IPS DF 4.7 (cell line): ENCODE data around the gene ACTR6.
A peak's percentile ranks its signal among the peaks of the same experiment; 100 is the strongest.

Source experiments
- DNase-seq: peaks from one replicate; pipeline ENCODE4 v3.0.0-alpha.2; 2013; ENCODE audit warnings: low spot score; ENCODE audit errors: extremely low read depth

The ACTR6 gene

DNA sequence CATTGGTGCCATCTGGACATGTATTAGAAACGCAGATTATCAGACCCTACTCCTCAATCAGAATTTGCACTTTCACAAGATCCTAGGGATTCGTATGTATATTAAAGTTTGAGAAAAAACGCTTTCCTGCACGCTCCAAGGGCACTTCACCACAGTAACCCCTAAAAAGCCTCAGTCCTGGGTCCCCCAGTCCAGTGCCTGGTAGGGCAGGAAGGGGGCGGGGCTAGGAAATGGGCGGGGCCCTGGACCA lies 65.9 kb downstream of the ACTR6 start:
- DNase-seq = no peak

DNA sequence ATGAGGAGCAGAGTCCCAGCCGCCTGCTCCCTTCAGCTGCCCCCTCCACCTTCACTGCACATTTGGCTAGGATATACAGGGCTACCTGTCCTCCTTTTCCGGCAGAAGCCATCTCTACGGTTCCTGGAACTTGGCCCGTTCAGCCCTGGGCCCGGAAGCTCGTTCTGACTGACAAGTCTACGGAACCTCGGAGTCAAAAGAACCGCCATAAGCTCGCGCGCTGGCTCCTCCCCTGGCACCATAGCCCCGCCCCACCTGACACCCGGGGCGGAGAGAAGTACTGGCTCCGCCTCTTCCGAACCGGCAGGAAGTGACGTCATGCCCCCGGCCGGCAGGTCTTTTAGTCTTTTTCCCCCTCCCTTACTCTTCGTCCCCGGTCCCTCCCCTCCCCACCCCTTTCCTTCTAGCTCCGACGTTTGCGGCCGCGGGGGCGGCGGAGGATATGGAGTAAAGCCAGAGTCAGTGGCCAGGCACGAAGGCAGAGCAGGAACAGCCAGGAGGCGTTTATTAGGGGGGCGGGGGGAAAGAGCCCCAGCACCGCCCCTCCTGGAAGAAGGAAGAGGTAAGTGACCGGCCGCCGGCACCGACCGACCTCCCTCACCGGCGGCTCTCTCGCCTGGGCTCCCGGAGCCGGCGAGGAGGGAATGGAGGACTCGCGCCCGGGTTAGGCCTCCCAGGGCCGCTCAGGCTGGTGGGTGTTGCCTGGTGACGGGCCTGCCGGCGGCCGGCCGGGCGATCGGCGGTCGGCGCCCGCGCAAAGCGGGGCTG lies 66.4 kb downstream of the ACTR6 start, which contains the start of the genes DEPDC4 and SCYL2:
Gene DEPDC4 (minus strand): TSS at position 245 of the 768 bp plus-strand sequence. CDS start 3 bp downstream, at position 242.
Gene SCYL2 (plus strand): TSS at position 343 of the 768 bp plus-strand sequence. CDS start 15,794 bp downstream, outside the sequence.
- DNase-seq = peak; percentile 74

DNA sequence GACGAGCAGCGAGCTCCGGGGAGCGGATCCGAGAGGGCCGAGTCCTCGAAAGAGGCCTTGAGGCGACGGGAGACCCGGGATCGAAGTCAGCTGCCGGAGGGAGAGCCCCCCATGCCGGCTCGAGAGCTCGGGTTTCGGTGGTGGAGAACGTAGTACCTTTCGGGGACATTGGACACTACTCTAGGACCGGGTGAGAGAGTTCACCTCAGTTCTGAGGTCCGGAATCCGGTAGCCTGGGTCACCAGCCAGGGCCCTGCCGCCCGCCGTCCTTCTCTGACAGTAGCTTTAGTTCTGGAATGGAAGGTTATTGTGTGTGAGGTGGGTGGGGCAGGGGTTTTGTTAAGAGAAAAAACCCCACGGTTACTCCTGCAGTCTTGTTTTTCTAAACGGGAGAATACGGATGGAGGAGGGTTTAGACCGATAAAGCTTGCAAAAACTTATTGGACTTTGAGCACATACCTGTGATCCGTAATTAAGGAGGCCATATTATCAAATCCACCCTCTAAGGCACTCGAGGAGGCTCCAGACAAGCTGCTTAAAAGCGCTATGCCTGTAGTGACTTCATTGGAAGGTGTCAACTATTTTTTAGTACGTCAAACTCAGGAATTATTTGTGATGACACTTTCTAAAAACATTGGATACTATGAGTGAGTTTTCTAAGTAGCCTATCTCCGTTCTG lies 67.1 kb downstream of the ACTR6 start:
- no peak for DNase-seq

DNA sequence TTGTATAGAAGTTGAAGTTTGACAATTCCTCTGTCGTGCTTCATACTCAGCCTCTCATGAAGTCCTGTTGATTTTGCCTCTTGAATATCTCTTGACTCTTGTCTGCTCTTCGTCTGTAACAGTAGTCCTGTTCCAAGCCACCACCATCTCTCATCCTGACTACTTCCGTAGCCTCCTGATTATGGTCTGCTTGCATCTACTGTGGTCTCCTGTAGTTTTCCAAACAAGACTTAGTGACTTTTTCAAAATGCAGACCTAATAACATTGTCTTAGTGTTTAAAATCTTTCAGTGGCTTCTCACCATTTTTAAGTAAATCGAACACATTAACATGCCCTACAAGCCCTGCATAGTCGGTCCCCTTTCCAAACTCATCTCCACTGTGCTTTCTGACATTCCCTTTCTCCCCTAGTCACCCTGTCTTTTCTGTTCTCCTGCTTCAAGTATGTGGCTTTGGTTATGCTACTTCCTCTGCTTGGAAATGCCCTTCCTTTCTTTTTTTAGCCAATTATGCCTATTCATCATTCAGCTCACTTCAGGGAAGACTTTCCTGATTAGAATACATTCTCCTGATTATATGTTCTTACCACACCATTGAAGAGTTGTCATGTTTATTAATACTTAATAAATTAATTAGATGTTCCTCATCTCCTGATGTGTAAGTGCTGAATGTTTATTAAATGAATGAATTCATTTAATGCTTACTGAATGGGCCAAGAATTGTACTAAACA lies 68.4 kb downstream of the ACTR6 start:
- DNase-seq = no peak

DNA sequence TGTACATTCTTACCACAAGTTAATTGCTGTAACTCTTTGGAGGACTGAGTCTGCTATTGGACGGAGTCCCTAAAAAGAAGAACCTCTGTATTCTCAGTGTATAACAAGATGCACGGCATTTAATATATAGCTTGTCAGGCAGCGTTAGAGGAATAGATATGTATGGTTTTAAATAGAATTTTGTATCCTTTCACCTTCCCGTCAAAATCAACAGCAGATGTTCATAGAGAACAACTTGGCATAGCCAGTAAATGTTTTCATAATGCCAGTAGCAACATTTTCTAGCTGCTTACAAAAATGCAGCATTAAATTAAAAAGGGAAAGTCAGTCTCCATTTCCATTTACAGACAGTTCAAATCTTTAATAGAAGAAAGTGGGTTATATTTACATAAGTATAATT lies 73.2 kb downstream of the ACTR6 start:
- no peak for DNase-seq
